H9 (cell line): Measurements from ENCODE around the gene FAM227A. TPM values are rescaled to one million over a fixed set of nuclear protein-coding genes. Genes with fewer than 3 reads are reported as not detected.

ENCODE experiments used
- DNase-seq: peaks from one replicate; pipeline ENCODE4 v3.0.0-alpha.2; 2017
- H2AFZ ChIP-seq: one replicate; pipeline ENCODE4 v1.6.1; 2013; ENCODE audit warnings: mild to moderate bottlenecking, low read length, control low read depth, moderate library complexity
- H2AK5ac ChIP-seq: 2 replicates; pipeline ENCODE4 v1.6.1; 2013; ENCODE audit warnings: low read length, control low read depth, mixed read lengths; ENCODE audit not compliant: insufficient read length
- H2BK120ac ChIP-seq: one replicate; pipeline ENCODE4 v1.6.1; 2013; ENCODE audit warnings: low read depth, mild to moderate bottlenecking, low read length, control low read depth, inconsistent platforms; ENCODE audit not compliant: poor library complexity, severe bottlenecking
- H2BK12ac ChIP-seq: 2 replicates; pipeline ENCODE4 v1.6.1; 2013; ENCODE audit warnings: low read length, control low read depth, mixed read lengths, low read depth; ENCODE audit not compliant: insufficient read length
- H2BK15ac ChIP-seq: 2 replicates; pipeline ENCODE4 v1.6.1; 2013; ENCODE audit warnings: low read depth, low read length, control low read depth
- H2BK20ac ChIP-seq: one replicate; pipeline ENCODE4 v1.6.1; 2013; ENCODE audit warnings: low read depth, mild to moderate bottlenecking, low read length, control low read depth, inconsistent platforms; ENCODE audit not compliant: poor library complexity, severe bottlenecking
- H2BK5ac ChIP-seq: 2 replicates; pipeline ENCODE4 v1.6.1; 2013; ENCODE audit warnings: low read length, control low read depth, mixed read lengths; ENCODE audit not compliant: insufficient read length
- H3K14ac ChIP-seq: 2 replicates; pipeline ENCODE4 v1.6.1; 2013; ENCODE audit warnings: low read length, control low read depth; ENCODE audit not compliant: insufficient read depth
- H3K18ac ChIP-seq: 2 replicates; pipeline ENCODE4 v1.6.1; 2013; ENCODE audit warnings: low read depth, mild to moderate bottlenecking, mixed read lengths, low read length, control low read depth; ENCODE audit not compliant: insufficient read length
- H3K23ac ChIP-seq: 2 replicates; pipeline ENCODE4 v1.6.1; 2013; ENCODE audit warnings: low read length, control low read depth, mixed read lengths, low read depth; ENCODE audit not compliant: insufficient read length
- H3K23me2 ChIP-seq: 2 replicates; pipeline ENCODE4 v1.6.1; 2013; ENCODE audit warnings: low read depth, mild to moderate bottlenecking, mixed read lengths, low read length, control low read depth; ENCODE audit not compliant: insufficient read length, poor library complexity, severe bottlenecking
- H3K27ac ChIP-seq: 2 replicates; pipeline ENCODE4 v1.5.1; 2013; ENCODE audit warnings: low read length, control low read depth, mixed read lengths, low read depth; ENCODE audit not compliant: insufficient read length
- H3K27me3 ChIP-seq: 2 replicates; pipeline ENCODE4 v1.6.1; 2013; ENCODE audit warnings: low read length, control low read depth, inconsistent platforms; ENCODE audit not compliant: insufficient read depth
- H3K4ac ChIP-seq: 2 replicates; pipeline ENCODE4 v1.6.1; 2013; ENCODE audit warnings: low read depth, mild to moderate bottlenecking, control low read depth, inconsistent platforms, low read length, moderate library complexity
- H3K4me1 ChIP-seq: 2 replicates; pipeline ENCODE4 v1.6.1; 2013; ENCODE audit warnings: low read length, control low read depth, inconsistent platforms; ENCODE audit not compliant: insufficient read depth
- H3K4me2 ChIP-seq: 2 replicates; pipeline ENCODE4 v1.6.1; 2013; ENCODE audit warnings: low read length, control low read depth, mixed read lengths; ENCODE audit not compliant: insufficient read length, insufficient read depth
- H3K56ac ChIP-seq: 2 replicates; pipeline ENCODE4 v1.6.1; 2013; ENCODE audit warnings: low read depth, mild to moderate bottlenecking, mixed read lengths, low read length, control low read depth; ENCODE audit not compliant: insufficient read length
- H3K79me1 ChIP-seq: 2 replicates; pipeline ENCODE4 v1.6.1; 2013; ENCODE audit warnings: low read depth, mild to moderate bottlenecking, moderate library complexity, low read length, control low read depth, inconsistent platforms; ENCODE audit not compliant: insufficient read depth, poor library complexity, severe bottlenecking
- H3K79me2 ChIP-seq: 2 replicates; pipeline ENCODE4 v1.6.1; 2013; ENCODE audit warnings: low read length, control low read depth, inconsistent platforms; ENCODE audit not compliant: insufficient read depth
- H3K9ac ChIP-seq: 2 replicates; pipeline ENCODE4 v1.6.1; 2013; ENCODE audit warnings: low read length, control low read depth, mixed read lengths; ENCODE audit not compliant: insufficient read length; ENCODE audit errors: extremely low read depth
- H3K9me3 ChIP-seq: one replicate; pipeline ENCODE4 v1.6.1; 2013; ENCODE audit warnings: low read depth, low read length, inconsistent platforms; ENCODE audit not compliant: control insufficient read depth
- H3T11ph ChIP-seq: one replicate; pipeline ENCODE4 v1.6.1; 2013; ENCODE audit warnings: mild to moderate bottlenecking, low read length, control low read depth, inconsistent platforms
- H4K20me1 ChIP-seq: one replicate; pipeline ENCODE4 v1.6.1; 2013; ENCODE audit not compliant: control insufficient read depth, insufficient read length, insufficient read depth
- H4K5ac ChIP-seq: 2 replicates; pipeline ENCODE4 v1.6.1; 2013; ENCODE audit warnings: low read depth, mild to moderate bottlenecking, mixed read lengths, low read length, control low read depth; ENCODE audit not compliant: insufficient read length
- H4K8ac ChIP-seq: replicated peaks from 2 replicates; pipeline ENCODE4 v1.6.1; 2013; ENCODE audit warnings: low read length, control low read depth, mixed read lengths, low read depth; ENCODE audit not compliant: insufficient read length
- H4K91ac ChIP-seq: 2 replicates; pipeline ENCODE4 v1.6.1; 2013; ENCODE audit warnings: low read depth, mild to moderate bottlenecking, moderate library complexity, mixed read lengths, low read length, control low read depth; ENCODE audit not compliant: insufficient read length
- H3K27ac Mint-ChIP-seq, 3 experiments: 2 replicates in 2 of 3; 3 replicates in 1 of 3; pipeline ENCODE4 v1.8.0; 2020 to 2021; ENCODE audit warnings: mixed read lengths in 3 of 3, mild to moderate bottlenecking in 1 of 3, moderate library complexity in 1 of 3
- H3K27me3 Mint-ChIP-seq: 2 replicates; pipeline ENCODE4 v1.8.0; 2021; ENCODE audit warnings: low read depth, mild to moderate bottlenecking, moderate library complexity, mixed read lengths
- H3K36me3 Mint-ChIP-seq, 3 experiments: 2 replicates in 2 of 3; 3 replicates in 1 of 3; pipeline ENCODE4 v1.8.0; 2020 to 2021; ENCODE audit warnings: low read depth in 3 of 3, mixed read lengths in 3 of 3; ENCODE audit not compliant: insufficient read depth in 1 of 3
- H3K4me1 Mint-ChIP-seq, 2 experiments: 2 replicates each; pipeline ENCODE4 v1.8.0; 2020; ENCODE audit warnings: mixed read lengths in 2 of 2
- H3K4me3 Mint-ChIP-seq, 2 experiments: 2 replicates in 1 of 2; 3 replicates in 1 of 2; pipeline ENCODE4 v1.8.0; 2020 to 2021; ENCODE audit warnings: mild to moderate bottlenecking in 2 of 2, mixed read lengths in 2 of 2, moderate library complexity in 1 of 2
- H3K9me3 Mint-ChIP-seq, 2 experiments: 2 replicates in 1 of 2; 3 replicates in 1 of 2; pipeline ENCODE4 v1.8.0; 2020; ENCODE audit warnings: mild to moderate bottlenecking in 2 of 2, mixed read lengths in 2 of 2, moderate library complexity in 1 of 2
- CTCF ChIP-seq: fragments of 200-600 bp; sonication (generic); conservative IDR thresholded peaks from 3 replicates; pipeline ENCODE4 v1.8.0; 2021; ENCODE audit warnings: antibody characterized with exemption, mild to moderate bottlenecking
- WGBS: extraction: QIAGEN DNeasy Blood & Tissue Kit; methylation state at CpG from one replicate; pipeline ENCODE4 v1.1.7; 2013; ENCODE audit warnings: missing lambda C conversion rate, low lambda C conversion rate, mixed read lengths; ENCODE audit not compliant: insufficient read length; ENCODE audit errors: extremely low coverage; 5-methylcytosine and 5-hydroxymethylcytosine counted together
- total RNA-seq: library from RNA; stranded (reverse); gene quantifications from 2 replicates; pipeline ENCODE4 v1.2.1, GENCODE V29; 2021

FAM227A gene
- total RNA-seq, 1 experiment from 2014 or later: 3.6 TPM

GRCh38 chr22:38638728-38639127 lies 17.5 kb downstream of the FAM227A start:
- Histone ChIP-seq H4K91ac (no peak overlapping the region), H2BK5ac (no peak overlapping the region), H2BK12ac (no peak overlapping the region), H3K4me1 (no peaks in the 10 kb centered on the region), H3K27me3 (no peaks in the 10 kb centered on the region), H3K14ac (no peak overlapping the region), H2BK15ac (no peak overlapping the region), H3K4me2 (no peak overlapping the region), H2BK20ac (no peak overlapping the region), H2AFZ (no peak overlapping the region), H3T11ph (no peak overlapping the region), H3K79me1 (no peaks in the 10 kb centered on the region), H3K9ac (no peak overlapping the region), H3K79me2 (no peaks in the 10 kb centered on the region), H3K4ac (no peak overlapping the region), H2AK5ac (no peak overlapping the region), H2BK120ac (no peak overlapping the region), H3K18ac (no peak overlapping the region), H3K23me2 (no peaks in the 10 kb centered on the region), H3K23ac (no peak overlapping the region), H4K8ac (no peak overlapping the region), H4K5ac (no peak overlapping the region), H4K20me1 (no peaks in the 10 kb centered on the region), H3K56ac (no peak overlapping the region), H3K9me3 (no peaks in the 10 kb centered on the region), H3K27ac (no peak overlapping the region)
- H3K4me1 Mint-ChIP-seq: no peaks in the 10 kb centered on the region
- H3K27ac Mint-ChIP-seq: no peak overlapping the region
- WGBS: no CpG with 5 or more reads among the region's 3 CpGs
- DNase-seq: no peak
- H3K4me3 Mint-ChIP-seq: no peak overlapping the region
- H3K36me3 Mint-ChIP-seq: peaks cover 0 to 38% (median 18%) of the 10 kb centered on the region in 3 experiments; a peak in 6 of 7 replicates
- no peaks in the 10 kb centered on the region for H3K27me3 Mint-ChIP-seq
- TF ChIP-seq CTCF: no peak
- no peaks in the 10 kb centered on the region for H3K9me3 Mint-ChIP-seq
